NOMO-1 treated with dmso at 0.1 percent for 144 hours (cell line): ENCODE data around the gene NCAPD3.

Source experiments
- DNase-seq: peaks from one replicate; lab custom pipeline; 2025; ENCODE audit not compliant: unreplicated experiment; lab: John Stamatoyannopoulos, UW

Gene NCAPD3

GRCh38 chr11:134170177-134170918 is 53.4 kb downstream of the NCAPD3 start:
- no peak for DNase-seq

GRCh38 chr11:134164490-134165370 is 59.0 kb downstream of the NCAPD3 start:
- no peak for DNase-seq

GRCh38 chr11:134159652-134160051 is 64.1 kb downstream of the NCAPD3 start:
- DNase-seq, result no peak

- no peak for DNase-seq
Measured at GRCh38 chr11:134158023-134158422, 65.7 kb downstream of the NCAPD3 start.

- DNase-seq, result no peak
Measured at GRCh38 chr11:134157451-134157850, 66.3 kb downstream of the NCAPD3 start.

GRCh38 chr11:134155946-134156865 is 67.6 kb downstream of the NCAPD3 start:
- no peak for DNase-seq

GRCh38 chr11:134155456-134155855 is 68.3 kb downstream of the NCAPD3 start:
- DNase-seq, result no peak

- no peak for DNase-seq
Measured at GRCh38 chr11:134154441-134154840, 69.3 kb downstream of the NCAPD3 start.

GRCh38 chr11:134153147-134153905 is 70.4 kb downstream of the NCAPD3 start:
- DNase-seq, result no peak

- DNase-seq, result no peak
Measured at GRCh38 chr11:134152696-134153095, 71.1 kb downstream of the NCAPD3 start.

- no peak for DNase-seq
Measured at GRCh38 chr11:134151083-134151747, 72.6 kb downstream of the NCAPD3 start.

- no peak for DNase-seq
Measured at GRCh38 chr11:134150195-134150903, 73.4 kb downstream of the NCAPD3 start.

GRCh38 chr11:134149371-134149770 is 74.4 kb downstream of the NCAPD3 start:
- no peak for DNase-seq

- no peak for DNase-seq
Measured at GRCh38 chr11:134146598-134146997, 77.2 kb downstream of the NCAPD3 start.

- DNase-seq, result no peak
Measured at GRCh38 chr11:134145715-134146114, 78.1 kb downstream of the NCAPD3 start.

- no peak for DNase-seq
Measured at GRCh38 chr11:134144744-134145143, 79.0 kb downstream of the NCAPD3 start.

GRCh38 chr11:134143801-134144200 is 80.0 kb downstream of the NCAPD3 start:
- DNase-seq, result no peak

- no peak for DNase-seq
Measured at GRCh38 chr11:134142536-134142935, 81.2 kb downstream of the NCAPD3 start.

GRCh38 chr11:134140961-134141490 is 82.7 kb downstream of the NCAPD3 start:
- no peak for DNase-seq
